ENCODE measurements around the gene FN1.

Gene FN1

GRCh38 chr2:215465256-215465655 lies 29.4 kb upstream of the FN1 start:
- Histone ChIP-seq H3K14ac (ENCODE audit: low read length) (no peak overlapping the region), H3K27ac (replicated peaks; ENCODE audit: low read length) (no peak overlapping the region), H2AK5ac (ENCODE audit: low read depth, low read length) (no peak overlapping the region), H2BK5ac (ENCODE audit: low read length) (no peak overlapping the region), H2BK15ac (ENCODE audit: low read length) (no peak overlapping the region), H3K27me3 (ENCODE audit: control insufficient read depth in 3 of 3, insufficient read depth in 3 of 3, low read depth in 1 of 3, low read length in 3 of 3) (no peaks in the 10 kb centered on the region), H4K8ac (ENCODE audit: low read depth, low read length) (no peak overlapping the region), H3K79me1 (ENCODE audit: low read depth, low read length) (no peaks in the 10 kb centered on the region), H3K18ac (ENCODE audit: low read length) (no peak overlapping the region), H2AFZ (ENCODE audit: low read length) (no peak overlapping the region), H3K9ac (ENCODE audit: low read depth, low read length, poor library complexity) (no peak overlapping the region), H2BK12ac (ENCODE audit: low read length) (no peak overlapping the region), H3K4me2 (ENCODE audit: insufficient read depth, low read length, poor library complexity, severe bottlenecking) (no peak overlapping the region), H4K91ac (ENCODE audit: low read depth, low read length, poor library complexity) (no peak overlapping the region), H2BK120ac (ENCODE audit: low read depth, low read length) (no peak overlapping the region), H3K23ac (ENCODE audit: low read depth, low read length, poor library complexity) (no peak overlapping the region), H3K9me3 (replicated peaks in 1 of 2; ENCODE audit: control insufficient read depth in 2 of 2, insufficient read depth in 1 of 2, low read depth in 1 of 2, low read length in 2 of 2) (no peaks in the 10 kb centered on the region), H3K4ac (ENCODE audit: low read length) (no peak overlapping the region), H3K36me3 (replicated peaks in 1 of 2; ENCODE audit: control insufficient read depth in 2 of 2, insufficient read depth in 2 of 2, low read length in 2 of 2) (no peaks in the 10 kb centered on the region), H3K4me3 (ENCODE audit: low read length in 2 of 2) (no peak overlapping the region), H3K4me1 (ENCODE audit: control insufficient read depth in 2 of 2, insufficient read depth in 1 of 2, low read depth in 1 of 2, low read length in 2 of 2) (no peaks in the 10 kb centered on the region)
- no CpG with 5 or more reads among the region's 2 CpGs for WGBS, 2 donors (ENCODE audit: extremely low coverage in 2 of 2, insufficient read length in 2 of 2, insufficient replicate concordance in 1 of 2)
- DNase-seq (ENCODE audit: low spot score) = no peak

GRCh38 chr2:215461836-215462532 lies 26.1 kb upstream of the FN1 start:
- Histone ChIP-seq H3K14ac (ENCODE audit: low read length) (no peak overlapping the region), H3K4me3 (ENCODE audit: low read length in 2 of 2) (no peak overlapping the region), H3K9me3 (replicated peaks in 1 of 2; ENCODE audit: control insufficient read depth in 2 of 2, insufficient read depth in 1 of 2, low read depth in 1 of 2, low read length in 2 of 2) (no peaks in the 10 kb centered on the region), H3K27me3 (ENCODE audit: control insufficient read depth in 3 of 3, insufficient read depth in 3 of 3, low read depth in 1 of 3, low read length in 3 of 3) (no peaks in the 10 kb centered on the region), H3K79me1 (ENCODE audit: low read depth, low read length) (no peaks in the 10 kb centered on the region), H3K4me2 (ENCODE audit: insufficient read depth, low read length, poor library complexity, severe bottlenecking) (no peak overlapping the region), H4K91ac (ENCODE audit: low read depth, low read length, poor library complexity) (no peak overlapping the region), H2BK12ac (ENCODE audit: low read length) (no peak overlapping the region), H2BK5ac (ENCODE audit: low read length) (no peak overlapping the region), H3K23ac (ENCODE audit: low read depth, low read length, poor library complexity) (no peak overlapping the region), H3K9ac (ENCODE audit: low read depth, low read length, poor library complexity) (no peak overlapping the region), H2AFZ (ENCODE audit: low read length) (no peak overlapping the region), H2BK15ac (ENCODE audit: low read length) (no peak overlapping the region), H3K27ac (replicated peaks; ENCODE audit: low read length) (no peak overlapping the region), H3K18ac (ENCODE audit: low read length) (no peak overlapping the region), H3K4ac (ENCODE audit: low read length) (no peak overlapping the region), H3K4me1 (ENCODE audit: control insufficient read depth in 2 of 2, insufficient read depth in 1 of 2, low read depth in 1 of 2, low read length in 2 of 2) (no peaks in the 10 kb centered on the region), H3K36me3 (replicated peaks in 1 of 2; ENCODE audit: control insufficient read depth in 2 of 2, insufficient read depth in 2 of 2, low read length in 2 of 2) (no peaks in the 10 kb centered on the region), H4K8ac (ENCODE audit: low read depth, low read length) (no peak overlapping the region), H2BK120ac (ENCODE audit: low read depth, low read length) (no peak overlapping the region), H2AK5ac (ENCODE audit: low read depth, low read length) (no peak overlapping the region)
- no peak for DNase-seq (ENCODE audit: low spot score)
- WGBS, 2 donors (ENCODE audit: extremely low coverage in 2 of 2, insufficient read length in 2 of 2, insufficient replicate concordance in 1 of 2) = no CpG with 5 or more reads among the region's 5 CpGs

GRCh38 chr2:215460682-215461382 lies 25.0 kb upstream of the FN1 start:
- Histone ChIP-seq H3K4me1 (ENCODE audit: control insufficient read depth in 2 of 2, insufficient read depth in 1 of 2, low read depth in 1 of 2, low read length in 2 of 2) (no peaks in the 10 kb centered on the region), H3K27ac (replicated peaks; ENCODE audit: low read length) (no peak overlapping the region), H3K18ac (ENCODE audit: low read length) (no peak overlapping the region), H3K23ac (ENCODE audit: low read depth, low read length, poor library complexity) (no peak overlapping the region), H3K27me3 (ENCODE audit: control insufficient read depth in 3 of 3, insufficient read depth in 3 of 3, low read depth in 1 of 3, low read length in 3 of 3) (no peaks in the 10 kb centered on the region), H3K4ac (ENCODE audit: low read length) (no peak overlapping the region), H3K36me3 (replicated peaks in 1 of 2; ENCODE audit: control insufficient read depth in 2 of 2, insufficient read depth in 2 of 2, low read length in 2 of 2) (no peaks in the 10 kb centered on the region), H2BK5ac (ENCODE audit: low read length) (no peak overlapping the region), H3K9me3 (replicated peaks in 1 of 2; ENCODE audit: control insufficient read depth in 2 of 2, insufficient read depth in 1 of 2, low read depth in 1 of 2, low read length in 2 of 2) (no peaks in the 10 kb centered on the region), H2BK15ac (ENCODE audit: low read length) (no peak overlapping the region), H3K4me2 (ENCODE audit: insufficient read depth, low read length, poor library complexity, severe bottlenecking) (no peak overlapping the region), H2BK12ac (ENCODE audit: low read length) (no peak overlapping the region), H3K14ac (ENCODE audit: low read length) (no peak overlapping the region), H2BK120ac (ENCODE audit: low read depth, low read length) (no peak overlapping the region), H3K79me1 (ENCODE audit: low read depth, low read length) (no peaks in the 10 kb centered on the region), H4K8ac (ENCODE audit: low read depth, low read length) (no peak overlapping the region), H2AK5ac (ENCODE audit: low read depth, low read length) (no peak overlapping the region), H2AFZ (ENCODE audit: low read length) (peak overlapping the region; percentile 41), H3K4me3 (ENCODE audit: low read length in 2 of 2) (no peak overlapping the region), H4K91ac (ENCODE audit: low read depth, low read length, poor library complexity) (no peak overlapping the region), H3K9ac (ENCODE audit: low read depth, low read length, poor library complexity) (no peak overlapping the region)
- no CpG with 5 or more reads among the region's 4 CpGs for WGBS, 2 donors (ENCODE audit: extremely low coverage in 2 of 2, insufficient read length in 2 of 2, insufficient replicate concordance in 1 of 2)
- DNase-seq (ENCODE audit: low spot score) = no peak

- H3K27ac ChIP-seq (replicated peaks; ENCODE audit: low read length) = no peak overlapping the region
- H3K27me3 ChIP-seq (ENCODE audit: control insufficient read depth in 3 of 3, insufficient read depth in 3 of 3, low read depth in 1 of 3, low read length in 3 of 3) = no peaks in the 10 kb centered on the region
- no peak overlapping the region for H3K14ac ChIP-seq (ENCODE audit: low read length)
- H3K18ac ChIP-seq (ENCODE audit: low read length) = no peak overlapping the region
- no peaks in the 10 kb centered on the region for H3K4me1 ChIP-seq (ENCODE audit: control insufficient read depth in 2 of 2, insufficient read depth in 1 of 2, low read depth in 1 of 2, low read length in 2 of 2)
- no peak overlapping the region for H2BK120ac ChIP-seq (ENCODE audit: low read depth, low read length)
- no peak for DNase-seq (ENCODE audit: low spot score)
- no peak overlapping the region for H2AK5ac ChIP-seq (ENCODE audit: low read depth, low read length)
- H3K9ac ChIP-seq (ENCODE audit: low read depth, low read length, poor library complexity) = no peak overlapping the region
- no peak overlapping the region for H3K4ac ChIP-seq (ENCODE audit: low read length)
- H3K4me3 ChIP-seq (ENCODE audit: low read length in 2 of 2) = no peak overlapping the region
- no CpG with 5 or more reads among the region's 3 CpGs for WGBS, 2 donors (ENCODE audit: extremely low coverage in 2 of 2, insufficient read length in 2 of 2, insufficient replicate concordance in 1 of 2)
- no peak overlapping the region for H2AFZ ChIP-seq (ENCODE audit: low read length)
- H4K8ac ChIP-seq (ENCODE audit: low read depth, low read length) = no peak overlapping the region
- no peak overlapping the region for H3K4me2 ChIP-seq (ENCODE audit: insufficient read depth, low read length, poor library complexity, severe bottlenecking)
- no peak overlapping the region for H2BK15ac ChIP-seq (ENCODE audit: low read length)
- no peak overlapping the region for H3K23ac ChIP-seq (ENCODE audit: low read depth, low read length, poor library complexity)
- H2BK5ac ChIP-seq (ENCODE audit: low read length) = no peak overlapping the region
- no peaks in the 10 kb centered on the region for H3K9me3 ChIP-seq (replicated peaks in 1 of 2; ENCODE audit: control insufficient read depth in 2 of 2, insufficient read depth in 1 of 2, low read depth in 1 of 2, low read length in 2 of 2)
- no peaks in the 10 kb centered on the region for H3K36me3 ChIP-seq (replicated peaks in 1 of 2; ENCODE audit: control insufficient read depth in 2 of 2, insufficient read depth in 2 of 2, low read length in 2 of 2)
- no peaks in the 10 kb centered on the region for H3K79me1 ChIP-seq (ENCODE audit: low read depth, low read length)
- H4K91ac ChIP-seq (ENCODE audit: low read depth, low read length, poor library complexity) = no peak overlapping the region
- H2BK12ac ChIP-seq (ENCODE audit: low read length) = no peak overlapping the region
Observed at GRCh38 chr2:215455958-215456357, 20.1 kb upstream of the FN1 start.

All from neuronal stem cell (in vitro differentiated cells).